ENCODE data around the gene PHLPP2.
"Not testable (repeated sequence)": the region's sequence is repeated elsewhere in the genome, so short reads cannot be mapped to it uniquely, and the experiment has no call there.

PHLPP2 gene

DNA sequence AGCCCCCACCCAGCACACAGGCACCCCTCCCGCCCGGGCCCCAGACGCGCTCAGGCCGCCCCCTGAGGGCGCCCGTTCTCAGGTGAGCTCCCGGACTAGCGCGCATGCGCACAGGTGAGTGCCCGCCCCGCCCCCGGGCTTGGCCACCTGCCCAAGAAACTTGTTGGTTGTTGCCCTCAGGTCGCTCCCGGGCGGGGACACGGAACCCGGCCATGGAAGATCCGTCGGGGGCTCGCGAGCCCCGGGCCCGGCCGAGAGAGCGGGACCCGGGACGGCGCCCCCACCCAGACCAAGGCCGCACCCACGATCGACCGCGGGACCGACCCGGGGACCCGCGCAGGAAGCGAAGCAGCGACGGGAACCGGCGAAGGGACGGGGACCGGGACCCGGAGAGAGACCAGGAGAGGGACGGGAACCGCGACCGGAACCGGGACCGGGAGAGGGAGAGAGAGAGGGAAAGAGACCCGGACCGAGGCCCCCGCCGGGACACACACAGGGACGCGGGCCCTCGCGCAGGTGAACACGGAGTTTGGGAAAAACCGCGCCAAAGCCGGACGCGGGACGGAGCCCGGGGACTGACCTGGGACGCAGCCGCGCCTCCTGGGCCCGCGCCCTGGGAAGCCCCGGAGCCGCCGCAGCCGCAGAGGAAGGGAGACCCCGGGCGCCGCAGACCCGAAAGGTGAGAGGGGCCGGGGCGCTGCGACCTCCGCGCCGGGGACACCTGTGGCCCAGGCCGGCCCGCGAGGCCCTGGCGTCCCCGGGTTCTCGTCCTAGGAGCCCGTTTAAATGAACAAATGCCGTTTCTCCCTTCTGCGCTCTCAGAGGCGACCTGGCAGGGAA lies 98.3 kb downstream of the PHLPP2 start, which contains the start of gene MARVELD3:
Gene MARVELD3 (plus strand): TSS at position 167 of the 840 bp plus-strand sequence. CDS start 46 bp downstream, at position 213.
- H3K27me3 Mint-ChIP-seq = peaks cover 10% of the 10 kb centered on the region
- H3K4me1 Mint-ChIP-seq = peaks cover 7% of the 10 kb centered on the region
- H3K9me3 Mint-ChIP-seq = no peaks in the 10 kb centered on the region
- no peaks in the 10 kb centered on the region for H3K36me3 Mint-ChIP-seq
- no peak within 1 kb of the TSS for H3K27ac Mint-ChIP-seq
- H3K4me3 Mint-ChIP-seq = peak within 1 kb of the TSS; percentile 56

DNA sequence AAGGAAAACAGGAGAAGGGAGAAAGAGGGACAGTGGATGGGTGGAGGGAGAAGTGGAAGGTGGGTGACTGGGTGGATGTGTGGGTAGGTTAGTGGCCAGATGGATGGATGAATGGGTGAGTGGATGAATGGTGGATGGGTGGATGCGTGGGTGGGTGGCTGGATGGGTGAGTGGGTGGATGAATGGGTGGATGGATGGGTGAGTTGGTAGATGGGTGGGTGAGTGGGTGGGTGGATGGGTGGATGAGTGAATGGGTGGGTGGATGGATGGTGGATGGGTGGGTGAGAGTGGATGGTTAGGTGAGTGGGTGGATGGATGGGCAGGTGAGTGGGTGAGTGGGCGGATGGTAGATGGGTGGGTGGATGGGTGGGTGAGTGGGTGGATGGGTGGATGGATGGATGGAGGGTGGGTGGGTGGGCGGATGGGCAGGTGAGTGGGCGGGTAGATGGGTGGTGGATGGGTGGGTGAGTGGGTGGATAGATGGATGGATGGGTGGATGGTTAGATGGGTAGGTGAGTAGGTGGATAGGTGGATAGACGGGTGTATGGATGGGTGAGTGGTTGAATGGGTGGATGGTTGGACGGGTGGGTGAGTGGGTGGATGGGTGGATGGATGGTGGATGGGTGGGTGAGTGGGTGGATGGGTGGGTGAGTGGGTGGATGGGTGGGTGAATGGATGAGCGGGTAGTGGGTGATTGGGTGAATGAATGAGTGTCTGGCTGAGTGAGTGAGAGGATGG lies 99.2 kb downstream of the PHLPP2 start:
- Mint-ChIP-seq H3K4me1 (peaks cover 7% of the 10 kb centered on the region), H3K36me3 (no peaks in the 10 kb centered on the region), H3K9me3 (no peaks in the 10 kb centered on the region), H3K27ac (no peak overlapping the region), H3K27me3 (peaks cover 11% of the 10 kb centered on the region), H3K4me3 (peak overlapping the region; percentile 56)

DNA sequence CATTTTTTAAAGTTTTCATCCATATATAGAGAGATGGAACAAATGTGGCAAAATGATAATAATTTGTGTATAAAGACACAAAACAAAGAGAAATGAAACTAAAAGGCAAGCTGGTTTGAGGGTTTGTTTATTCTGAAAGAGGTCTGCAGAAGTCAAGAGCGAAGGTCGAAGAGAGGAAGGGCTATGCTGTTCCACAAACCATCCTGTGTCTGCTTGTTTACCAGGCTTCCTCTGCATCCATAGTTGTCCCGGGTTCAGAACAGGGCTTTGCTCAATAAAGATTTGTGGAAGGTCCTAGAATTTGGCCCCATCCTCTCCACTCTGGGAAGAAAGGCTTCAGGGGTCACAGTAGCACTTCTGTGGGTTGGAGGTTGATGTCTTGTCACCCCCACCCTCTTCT lies 100.9 kb downstream of the PHLPP2 start:
- H3K9me3 Mint-ChIP-seq = no peaks in the 10 kb centered on the region
- peaks cover 7% of the 10 kb centered on the region for H3K4me1 Mint-ChIP-seq
- H3K36me3 Mint-ChIP-seq = no peaks in the 10 kb centered on the region
- peaks cover 14% of the 10 kb centered on the region for H3K27me3 Mint-ChIP-seq
- no peak overlapping the region for H3K4me3 Mint-ChIP-seq
- H3K27ac Mint-ChIP-seq = no peak overlapping the region

DNA sequence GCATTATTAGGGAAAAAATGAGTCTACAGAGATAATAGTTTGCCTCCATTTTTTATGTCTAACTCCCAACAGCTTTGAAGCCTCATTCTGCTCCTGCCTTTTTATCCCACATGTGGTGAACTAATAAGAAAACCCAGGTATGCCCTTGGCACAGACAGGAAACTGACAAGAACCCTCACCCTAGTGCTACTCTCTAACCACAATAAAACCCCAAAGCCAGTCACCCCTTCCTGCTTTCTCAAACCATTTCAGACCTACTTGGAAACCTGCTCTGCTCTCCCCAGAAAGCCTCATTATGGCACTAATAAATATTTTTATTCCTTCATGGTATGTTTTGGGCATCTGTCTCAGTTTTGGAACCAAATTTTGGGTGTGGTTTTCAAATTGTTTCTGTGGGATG lies 102.4 kb downstream of the PHLPP2 start:
- Mint-ChIP-seq H3K4me1 (peaks cover 7% of the 10 kb centered on the region), H3K9me3 (no peaks in the 10 kb centered on the region), H3K36me3 (no peaks in the 10 kb centered on the region), H3K4me3 (no peak overlapping the region), H3K27me3 (peaks cover 16% of the 10 kb centered on the region), H3K27ac (no peak overlapping the region)

DNA sequence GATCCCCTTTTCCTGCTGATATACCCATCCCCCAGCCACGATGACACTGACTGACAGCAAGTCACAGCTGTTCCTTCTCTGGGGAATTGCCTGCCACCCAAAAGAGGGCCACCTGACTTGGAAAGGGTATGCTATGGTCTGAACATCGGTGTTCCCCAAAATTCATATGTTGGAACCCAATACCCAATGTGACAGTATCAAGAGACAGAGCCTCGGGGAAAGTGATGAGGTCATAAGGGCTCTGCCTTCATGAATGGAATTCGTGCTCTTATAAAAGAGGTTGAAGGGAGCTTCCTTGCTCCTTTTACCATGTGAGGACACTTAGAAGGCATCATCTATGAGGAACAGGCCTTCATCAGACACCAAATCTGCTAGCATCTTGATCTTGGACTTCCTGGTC lies 106.1 kb downstream of the PHLPP2 start:
- peaks cover 7% of the 10 kb centered on the region for H3K4me1 Mint-ChIP-seq
- H3K27me3 Mint-ChIP-seq = peaks cover 15% of the 10 kb centered on the region
- no peak overlapping the region for H3K27ac Mint-ChIP-seq
- H3K36me3 Mint-ChIP-seq = no peaks in the 10 kb centered on the region
- H3K4me3 Mint-ChIP-seq = no peak overlapping the region
- H3K9me3 Mint-ChIP-seq = no peaks in the 10 kb centered on the region

DNA sequence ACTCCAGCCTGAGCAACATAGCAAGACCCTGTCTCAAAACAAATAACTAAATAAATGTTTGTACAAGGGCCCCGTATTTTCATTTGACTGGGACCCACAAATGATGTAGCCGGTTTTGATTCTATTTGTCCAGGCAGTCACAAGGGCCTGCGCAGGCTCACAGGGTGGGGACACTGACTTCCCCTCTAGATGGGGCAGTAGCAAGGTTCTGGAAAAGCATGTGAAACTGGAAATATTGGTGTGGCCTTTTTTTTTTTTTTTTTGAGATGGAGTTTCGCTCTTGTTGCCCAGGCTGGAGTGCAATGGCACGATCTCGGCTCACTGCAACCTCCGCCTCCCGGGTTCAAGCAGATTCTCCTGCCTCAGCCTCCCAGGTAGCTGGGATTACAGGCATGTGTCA lies 109.5 kb downstream of the PHLPP2 start:
- H3K36me3 Mint-ChIP-seq, H3K9me3 Mint-ChIP-seq, H3K27ac Mint-ChIP-seq, H3K4me1 Mint-ChIP-seq, H3K4me3 Mint-ChIP-seq: not testable (repeated sequence)
- peaks cover 12% of the 10 kb centered on the region for H3K27me3 Mint-ChIP-seq

DNA sequence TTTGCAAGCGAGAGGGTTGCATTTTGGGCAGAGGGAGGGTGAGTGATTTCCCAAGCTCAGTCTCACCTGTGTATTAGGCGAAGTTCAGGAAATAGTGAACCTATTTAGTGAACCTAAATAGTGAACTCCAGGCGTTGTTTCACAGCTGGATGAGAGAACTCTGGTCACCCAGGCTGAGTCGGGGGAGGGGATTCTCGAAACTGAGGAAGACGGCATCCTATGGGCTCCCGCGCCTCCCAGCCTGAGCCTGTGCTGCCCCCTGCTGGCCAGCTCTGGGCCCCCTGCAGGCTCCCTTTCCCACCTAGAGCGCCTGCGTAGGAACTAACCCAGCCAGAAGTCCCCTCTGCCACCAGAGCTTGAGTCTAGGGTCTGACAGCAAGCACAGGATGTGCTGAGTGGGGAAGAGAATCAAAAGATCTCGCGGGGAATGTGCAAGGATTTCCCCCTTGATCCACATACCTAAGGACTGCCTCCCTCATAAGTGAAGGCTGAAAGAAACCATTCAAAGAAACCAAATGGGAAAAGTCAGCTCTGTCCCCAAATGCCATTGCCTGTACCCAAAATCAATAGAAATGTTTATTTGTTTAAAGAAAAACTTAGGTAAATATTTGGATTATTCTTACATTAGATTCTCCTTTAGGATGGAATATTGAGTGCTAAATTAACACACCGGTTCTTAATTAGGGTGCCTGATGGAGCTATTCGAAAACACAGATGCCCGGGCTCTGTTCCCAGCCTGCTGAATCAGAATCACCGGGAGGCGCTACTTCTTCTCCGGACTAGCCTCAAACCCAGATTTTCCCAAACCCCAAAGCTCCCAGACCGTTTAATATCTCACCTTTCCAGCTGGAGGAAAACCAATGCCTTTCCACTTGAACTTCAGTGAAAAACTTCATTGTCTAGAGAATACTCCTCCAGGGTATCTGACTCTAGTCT lies 113.3 kb downstream of the PHLPP2 start:
- Mint-ChIP-seq H3K36me3 (no peaks in the 10 kb centered on the region), H3K9me3 (no peaks in the 10 kb centered on the region), H3K4me3 (no peak overlapping the region), H3K4me1 (peaks cover 4% of the 10 kb centered on the region), H3K27ac (no peak overlapping the region), H3K27me3 (peaks cover 4% of the 10 kb centered on the region)

DNA sequence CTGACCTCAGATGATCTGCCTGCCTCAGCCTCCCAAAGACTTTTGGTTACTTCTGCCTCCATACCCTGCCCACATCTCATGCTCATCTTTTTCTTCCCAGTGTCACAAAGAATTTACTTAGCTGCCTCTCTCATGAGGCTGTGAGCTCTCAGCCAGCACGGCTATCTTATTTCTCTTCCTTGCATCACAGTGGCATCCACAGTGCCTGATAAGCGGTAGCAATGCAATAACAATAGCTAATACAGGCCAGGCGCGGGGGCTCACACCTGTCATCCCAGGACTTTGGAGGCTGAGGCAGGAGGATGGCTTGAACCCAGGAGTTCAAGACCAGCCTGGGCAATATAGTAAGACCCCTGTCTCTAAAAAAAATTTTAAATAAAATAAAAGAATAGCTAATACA lies 114.1 kb downstream of the PHLPP2 start:
- H3K27me3 Mint-ChIP-seq = peaks cover 4% of the 10 kb centered on the region
- H3K4me1 Mint-ChIP-seq = peaks cover 4% of the 10 kb centered on the region
- H3K27ac Mint-ChIP-seq = no peak overlapping the region
- no peaks in the 10 kb centered on the region for H3K9me3 Mint-ChIP-seq
- H3K36me3 Mint-ChIP-seq = no peaks in the 10 kb centered on the region
- no peak overlapping the region for H3K4me3 Mint-ChIP-seq

DNA sequence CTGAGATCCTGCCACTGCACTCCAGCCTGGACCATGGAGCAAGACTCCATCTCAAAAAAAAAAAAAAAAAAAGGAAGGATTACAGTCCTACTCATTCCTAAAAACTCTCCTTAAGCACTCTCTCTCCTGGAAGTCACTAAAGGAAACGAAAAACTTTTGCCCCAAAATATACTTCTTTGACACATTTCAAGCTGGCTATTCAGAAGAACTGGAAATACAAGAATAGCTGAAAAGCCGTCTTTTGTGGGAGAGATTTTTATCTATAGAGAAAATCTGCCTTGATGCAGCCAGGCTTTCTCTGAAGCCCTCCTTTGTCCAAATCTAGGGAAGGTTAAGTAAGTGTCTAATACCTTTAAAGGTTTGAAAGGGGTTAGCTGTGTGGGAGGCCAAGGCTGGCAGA lies 115.4 kb downstream of the PHLPP2 start:
- Mint-ChIP-seq H3K36me3 (no peaks in the 10 kb centered on the region), H3K4me3 (no peak overlapping the region), H3K9me3 (no peaks in the 10 kb centered on the region), H3K4me1 (peaks cover 4% of the 10 kb centered on the region), H3K27me3 (peaks cover 4% of the 10 kb centered on the region), H3K27ac (no peak overlapping the region)

DNA sequence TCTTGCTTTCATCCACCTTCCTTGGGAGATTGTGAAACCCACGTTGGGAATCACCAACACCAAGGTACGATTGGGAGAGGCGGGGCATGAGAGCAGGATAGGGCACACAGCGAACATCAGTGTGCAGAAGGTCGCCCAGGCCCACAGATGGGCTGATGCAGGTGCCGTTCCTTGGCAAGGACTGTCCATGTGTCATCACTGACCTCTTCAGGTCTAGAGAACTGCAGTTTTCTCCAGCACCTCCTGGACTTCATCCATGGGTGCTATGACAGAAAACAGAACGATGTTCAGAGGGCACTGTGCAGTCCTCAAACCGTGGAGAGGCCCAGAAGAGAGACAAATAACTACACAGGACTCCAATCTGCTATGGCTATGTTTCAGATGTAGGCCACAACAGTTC lies 123.7 kb downstream of the PHLPP2 start:
- no peaks in the 10 kb centered on the region for H3K36me3 Mint-ChIP-seq

DNA sequence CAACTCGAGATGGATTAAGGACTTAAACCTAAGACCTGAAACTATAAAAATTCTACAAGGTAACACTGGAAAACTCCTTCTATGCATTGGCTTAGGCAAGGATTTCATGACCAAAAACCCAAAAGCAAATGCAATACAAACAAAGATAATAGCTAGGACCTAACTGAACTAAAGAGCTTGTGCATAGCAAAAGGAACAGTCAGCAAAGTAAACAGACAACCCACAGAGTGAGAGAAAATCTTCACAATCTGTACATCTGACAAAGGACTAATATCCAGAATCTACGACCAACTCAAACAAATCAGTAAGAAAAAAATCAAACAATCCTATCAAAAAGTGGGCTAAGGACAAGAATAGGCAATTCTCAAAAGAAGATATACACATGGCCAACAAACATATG lies 126.1 kb downstream of the PHLPP2 start:
- not testable (repeated sequence) for H3K27ac Mint-ChIP-seq, H3K4me3 Mint-ChIP-seq, H3K4me1 Mint-ChIP-seq, H3K9me3 Mint-ChIP-seq, H3K36me3 Mint-ChIP-seq, H3K27me3 Mint-ChIP-seq

More for the DNA sequence above, 123.7 kb downstream of the PHLPP2 start:
- H3K27me3 Mint-ChIP-seq = peaks cover 8% of the 10 kb centered on the region
- no peaks in the 10 kb centered on the region for H3K9me3 Mint-ChIP-seq
- no peaks in the 10 kb centered on the region for H3K4me1 Mint-ChIP-seq
- no peak overlapping the region for H3K27ac Mint-ChIP-seq
- H3K4me3 Mint-ChIP-seq = no peak overlapping the region

DNA sequence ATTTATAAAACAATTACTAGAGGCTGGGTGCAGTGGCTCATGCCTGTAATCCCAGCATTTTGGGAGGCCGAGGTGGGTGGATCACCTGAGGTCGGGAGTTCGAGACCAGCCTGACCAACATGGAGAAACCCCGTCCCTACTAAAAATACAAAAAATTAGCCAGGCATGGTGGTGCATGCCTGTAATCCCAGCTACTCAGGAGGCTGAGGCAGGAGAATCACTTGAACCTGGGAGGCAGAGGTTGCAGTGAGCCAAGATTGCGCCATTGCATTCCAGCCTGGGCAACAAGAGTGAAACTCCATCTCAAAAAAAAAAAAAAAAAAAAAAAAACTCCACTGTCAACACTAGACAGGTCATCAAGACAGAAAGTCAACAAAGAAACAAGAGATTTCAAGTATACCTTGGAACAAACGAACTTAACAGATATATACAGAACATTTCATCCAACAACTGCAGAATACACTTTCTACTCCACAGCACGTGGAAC lies 129.1 kb downstream of the PHLPP2 start:
- H3K4me1 Mint-ChIP-seq, H3K4me3 Mint-ChIP-seq, H3K9me3 Mint-ChIP-seq, H3K27ac Mint-ChIP-seq, H3K36me3 Mint-ChIP-seq: not testable (repeated sequence)
- H3K27me3 Mint-ChIP-seq = peaks cover 15% of the 10 kb centered on the region
